ENCODE results near the gene LITAF. TPM values are rescaled to one million over a fixed set of nuclear protein-coding genes. Genes with fewer than 3 reads are reported as not detected.

LITAF gene
- polyA plus RNA-seq, 1 donor from 2014 or later: 0.31 TPM

DNA sequence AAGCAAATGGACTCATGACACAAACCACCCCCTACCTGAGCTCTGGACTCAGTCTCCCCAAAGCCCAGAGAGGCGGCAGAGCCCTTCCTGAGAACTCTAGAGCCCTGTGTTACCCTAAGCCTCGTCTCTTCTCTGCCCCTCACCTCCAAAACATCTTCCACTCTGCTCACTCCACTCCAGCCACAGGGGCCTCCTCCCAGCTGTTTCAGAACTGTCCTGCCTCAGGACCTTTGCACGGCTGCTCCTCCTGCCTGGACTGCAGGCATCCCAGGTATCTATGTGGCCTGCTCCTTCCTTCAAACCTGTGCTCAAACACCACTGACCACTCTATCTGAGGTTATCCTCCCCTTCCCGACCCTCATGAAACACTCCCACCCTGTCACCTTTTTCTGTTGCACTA lies 12.9 kb upstream of the LITAF start:
- H3K36me3 ChIP-seq (ENCODE audit: insufficient read depth, low read length): no peaks in the 10 kb centered on the region
- no peak overlapping the region for H2AFZ ChIP-seq (ENCODE audit: low read depth, low read length)
- no peak overlapping the region for H3K4me3 ChIP-seq (ENCODE audit: low read length)
- no peaks in the 10 kb centered on the region for H3F3A ChIP-seq (ENCODE audit: insufficient read depth, low read length, poor library complexity, severe bottlenecking)
- H3K27me3 ChIP-seq (ENCODE audit: insufficient read depth, low read depth, low read length): no peaks in the 10 kb centered on the region
- no peaks in the 10 kb centered on the region for H3K9me2 ChIP-seq (ENCODE audit: insufficient read depth, low read length)
- no peaks in the 10 kb centered on the region for H3K9me3 ChIP-seq (ENCODE audit: low read length)
- no peak overlapping the region for H3K27ac ChIP-seq (ENCODE audit: low read length)
- no peaks in the 10 kb centered on the region for H3K79me2 ChIP-seq (replicated peaks; ENCODE audit: insufficient read depth, low read length)
- no peak overlapping the region for H3K9ac ChIP-seq (ENCODE audit: low read length)
- TF ChIP-seq EP300 (conservative IDR thresholded peaks at IDR 0.05; ENCODE audit: poor library complexity, severe bottlenecking): no peak
- TF ChIP-seq SMC3 (conservative IDR thresholded peaks at IDR 0.05; ENCODE audit: poor library complexity): no peak
- TF ChIP-seq, protein P1, sequence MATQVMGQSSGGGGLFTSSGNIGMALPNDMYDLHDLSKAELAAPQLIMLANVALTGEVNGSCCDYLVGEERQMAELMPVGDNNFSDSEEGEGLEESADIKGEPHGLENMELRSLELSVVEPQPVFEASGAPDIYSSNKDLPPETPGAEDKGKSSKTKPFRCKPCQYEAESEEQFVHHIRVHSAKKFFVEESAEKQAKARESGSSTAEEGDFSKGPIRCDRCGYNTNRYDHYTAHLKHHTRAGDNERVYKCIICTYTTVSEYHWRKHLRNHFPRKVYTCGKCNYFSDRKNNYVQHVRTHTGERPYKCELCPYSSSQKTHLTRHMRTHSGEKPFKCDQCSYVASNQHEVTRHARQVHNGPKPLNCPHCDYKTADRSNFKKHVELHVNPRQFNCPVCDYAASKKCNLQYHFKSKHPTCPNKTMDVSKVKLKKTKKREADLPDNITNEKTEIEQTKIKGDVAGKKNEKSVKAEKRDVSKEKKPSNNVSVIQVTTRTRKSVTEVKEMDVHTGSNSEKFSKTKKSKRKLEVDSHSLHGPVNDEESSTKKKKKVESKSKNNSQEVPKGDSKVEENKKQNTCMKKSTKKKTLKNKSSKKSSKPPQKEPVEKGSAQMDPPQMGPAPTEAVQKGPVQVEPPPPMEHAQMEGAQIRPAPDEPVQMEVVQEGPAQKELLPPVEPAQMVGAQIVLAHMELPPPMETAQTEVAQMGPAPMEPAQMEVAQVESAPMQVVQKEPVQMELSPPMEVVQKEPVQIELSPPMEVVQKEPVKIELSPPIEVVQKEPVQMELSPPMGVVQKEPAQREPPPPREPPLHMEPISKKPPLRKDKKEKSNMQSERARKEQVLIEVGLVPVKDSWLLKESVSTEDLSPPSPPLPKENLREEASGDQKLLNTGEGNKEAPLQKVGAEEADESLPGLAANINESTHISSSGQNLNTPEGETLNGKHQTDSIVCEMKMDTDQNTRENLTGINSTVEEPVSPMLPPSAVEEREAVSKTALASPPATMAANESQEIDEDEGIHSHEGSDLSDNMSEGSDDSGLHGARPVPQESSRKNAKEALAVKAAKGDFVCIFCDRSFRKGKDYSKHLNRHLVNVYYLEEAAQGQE (IDR thresholded peaks at IDR 0.05; ENCODE audit: borderline replicate concordance): no peak
- no peak for TF ChIP-seq MXI1 (conservative IDR thresholded peaks at IDR 0.05; ENCODE audit: poor library complexity, severe bottlenecking)
- no peak for TF ChIP-seq TAF1 (IDR thresholded peaks at IDR 0.05; ENCODE audit: low read depth)
- no peak for TF ChIP-seq POLR2AphosphoS5 (IDR thresholded peaks at IDR 0.05)
- no peak for TF ChIP-seq CTCF (IDR thresholded peaks at IDR 0.05; ENCODE audit: poor library complexity, severe bottlenecking)
- TF ChIP-seq RAD21 (conservative IDR thresholded peaks at IDR 0.05): no peak
- no peak for TF ChIP-seq EZH2 (IDR thresholded peaks at IDR 0.05; ENCODE audit: borderline replicate concordance, insufficient read depth, low read length, poor library complexity, severe bottlenecking)
- no peak overlapping the region for H3K4me2 ChIP-seq (ENCODE audit: low read length)
- no peaks in the 10 kb centered on the region for H4K20me1 ChIP-seq (ENCODE audit: insufficient read depth)

GRCh38 chr16:11597235-11598095 lies 10.7 kb upstream of the LITAF start:
- H3K9me2 ChIP-seq (ENCODE audit: insufficient read depth, low read length): no peaks in the 10 kb centered on the region
- no peak overlapping the region for H2AFZ ChIP-seq (ENCODE audit: low read depth, low read length)
- H4K20me1 ChIP-seq (ENCODE audit: insufficient read depth): no peaks in the 10 kb centered on the region
- H3K79me2 ChIP-seq (replicated peaks; ENCODE audit: insufficient read depth, low read length): no peaks in the 10 kb centered on the region
- no peaks in the 10 kb centered on the region for H3F3A ChIP-seq (ENCODE audit: insufficient read depth, low read length, poor library complexity, severe bottlenecking)
- no peaks in the 10 kb centered on the region for H3K36me3 ChIP-seq (ENCODE audit: insufficient read depth, low read length)
- no peak overlapping the region for H3K9ac ChIP-seq (ENCODE audit: low read length)
- no peak overlapping the region for H3K4me3 ChIP-seq (ENCODE audit: low read length)
- H3K9me3 ChIP-seq (ENCODE audit: low read length): no peaks in the 10 kb centered on the region
- H3K27ac ChIP-seq (ENCODE audit: low read length): no peak overlapping the region
- TF ChIP-seq, protein P1 (IDR thresholded peaks at IDR 0.05; ENCODE audit: borderline replicate concordance): no peak
- no peak for TF ChIP-seq EZH2 (IDR thresholded peaks at IDR 0.05; ENCODE audit: borderline replicate concordance, insufficient read depth, low read length, poor library complexity, severe bottlenecking)
- no peak for TF ChIP-seq SMC3 (conservative IDR thresholded peaks at IDR 0.05; ENCODE audit: poor library complexity)
- no peak for TF ChIP-seq TAF1 (IDR thresholded peaks at IDR 0.05; ENCODE audit: low read depth)
- TF ChIP-seq MXI1 (conservative IDR thresholded peaks at IDR 0.05; ENCODE audit: poor library complexity, severe bottlenecking): no peak
- no peak for TF ChIP-seq POLR2AphosphoS5 (IDR thresholded peaks at IDR 0.05)
- no peak for TF ChIP-seq RAD21 (conservative IDR thresholded peaks at IDR 0.05)
- TF ChIP-seq CTCF (IDR thresholded peaks at IDR 0.05; ENCODE audit: poor library complexity, severe bottlenecking): no peak
- no peak for TF ChIP-seq EP300 (conservative IDR thresholded peaks at IDR 0.05; ENCODE audit: poor library complexity, severe bottlenecking)
- no peak overlapping the region for H3K4me2 ChIP-seq (ENCODE audit: low read length)
- H3K27me3 ChIP-seq (ENCODE audit: insufficient read depth, low read depth, low read length): no peaks in the 10 kb centered on the region
